ENCODE measurements around the gene DGKG. TPM values are rescaled to one million over a fixed set of nuclear protein-coding genes. Genes with fewer than 3 reads are reported as not detected.

The DGKG gene
- total RNA-seq (2014; rRNA removed; shearing (Covaris generic)), result 0.36 and 4.0 TPM in 2 replicates

- no peak for DNase-seq (ENCODE audit: low spot score)
Observed at GRCh38 chr3:186361762-186362536, at the start of gene DGKG. Gene DGKG (minus strand): TSS chr3:186362234. CDS start chr3:186320459, 41,775 bp downstream.

- DNase-seq (ENCODE audit: low spot score), result no peak
Observed at GRCh38 chr3:186411089-186411488, 49.1 kb upstream of the DGKG start.

GRCh38 chr3:186406669-186407635 lies 44.9 kb upstream of the DGKG start:
- no peak for DNase-seq (ENCODE audit: low spot score)

GRCh38 chr3:186401556-186401955 lies 39.5 kb upstream of the DGKG start:
- no peak for DNase-seq (ENCODE audit: low spot score)

DNA sequence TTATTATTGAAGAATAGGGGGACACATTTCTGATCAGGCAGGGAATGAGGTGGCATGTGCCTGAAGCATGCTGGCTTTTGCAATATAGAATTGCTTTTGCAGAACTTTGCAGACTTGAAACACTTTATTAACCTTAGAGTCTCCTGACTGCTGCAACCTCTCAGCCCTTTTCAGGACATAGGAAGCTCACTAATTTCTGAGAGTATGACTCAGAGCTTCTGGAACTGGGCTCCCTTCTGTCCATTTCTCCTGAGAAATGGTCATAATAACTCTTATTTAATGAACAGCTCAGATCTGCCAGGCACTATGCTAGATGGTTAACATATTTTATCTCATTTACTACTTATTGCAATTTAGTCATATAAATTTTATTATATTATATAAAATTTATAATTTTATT lies 38.6 kb upstream of the DGKG start:
- no peak for DNase-seq (ENCODE audit: low spot score)

- DNase-seq (ENCODE audit: low spot score), result no peak
Observed at GRCh38 chr3:186400026-186400425, 38.0 kb upstream of the DGKG start.

- no peak for DNase-seq (ENCODE audit: low spot score)
Observed at GRCh38 chr3:186394566-186395217, 32.7 kb upstream of the DGKG start.

GRCh38 chr3:186386883-186387560 lies 25.0 kb upstream of the DGKG start:
- DNase-seq (ENCODE audit: low spot score), result no peak

DNA sequence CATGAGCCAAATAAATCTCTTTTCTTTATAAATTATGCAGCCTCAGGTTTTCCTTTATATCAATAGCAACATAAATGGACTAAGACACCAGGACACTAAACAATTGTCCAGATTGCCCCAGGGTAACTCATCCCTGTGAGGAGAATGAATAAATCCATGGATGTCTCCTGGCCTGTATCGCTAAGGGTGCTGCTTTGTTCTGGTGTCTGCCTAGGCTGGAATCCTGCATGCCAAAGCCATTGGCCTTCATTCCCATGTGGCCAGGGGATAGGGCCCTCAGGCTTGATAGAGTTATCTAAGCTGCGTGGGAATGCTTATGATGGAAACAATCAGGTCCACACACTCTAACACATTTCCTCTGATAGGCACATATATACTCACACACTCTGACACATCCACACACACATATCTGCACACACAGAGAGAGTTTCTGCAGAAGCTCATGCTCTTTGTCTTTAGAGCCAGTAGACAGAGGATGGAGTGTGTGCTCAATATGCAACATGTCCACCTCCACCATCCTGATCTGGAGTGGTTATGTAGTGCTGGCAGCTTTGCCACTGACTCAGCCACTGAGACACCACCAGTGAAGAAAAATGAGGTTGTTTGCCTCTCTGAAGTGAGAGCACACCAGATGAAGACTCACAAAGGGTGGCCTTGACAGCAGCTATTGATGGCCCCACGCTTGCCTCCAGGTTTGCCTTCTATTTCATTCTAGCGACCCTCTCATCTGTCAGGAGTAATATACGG lies 24.0 kb upstream of the DGKG start:
- DNase-seq (ENCODE audit: low spot score), result no peak

GRCh38 chr3:186383026-186383993 lies 21.3 kb upstream of the DGKG start:
- no peak for DNase-seq (ENCODE audit: low spot score)

- no peak for DNase-seq (ENCODE audit: low spot score)
Observed at GRCh38 chr3:186382217-186382885, 20.3 kb upstream of the DGKG start.

DNA sequence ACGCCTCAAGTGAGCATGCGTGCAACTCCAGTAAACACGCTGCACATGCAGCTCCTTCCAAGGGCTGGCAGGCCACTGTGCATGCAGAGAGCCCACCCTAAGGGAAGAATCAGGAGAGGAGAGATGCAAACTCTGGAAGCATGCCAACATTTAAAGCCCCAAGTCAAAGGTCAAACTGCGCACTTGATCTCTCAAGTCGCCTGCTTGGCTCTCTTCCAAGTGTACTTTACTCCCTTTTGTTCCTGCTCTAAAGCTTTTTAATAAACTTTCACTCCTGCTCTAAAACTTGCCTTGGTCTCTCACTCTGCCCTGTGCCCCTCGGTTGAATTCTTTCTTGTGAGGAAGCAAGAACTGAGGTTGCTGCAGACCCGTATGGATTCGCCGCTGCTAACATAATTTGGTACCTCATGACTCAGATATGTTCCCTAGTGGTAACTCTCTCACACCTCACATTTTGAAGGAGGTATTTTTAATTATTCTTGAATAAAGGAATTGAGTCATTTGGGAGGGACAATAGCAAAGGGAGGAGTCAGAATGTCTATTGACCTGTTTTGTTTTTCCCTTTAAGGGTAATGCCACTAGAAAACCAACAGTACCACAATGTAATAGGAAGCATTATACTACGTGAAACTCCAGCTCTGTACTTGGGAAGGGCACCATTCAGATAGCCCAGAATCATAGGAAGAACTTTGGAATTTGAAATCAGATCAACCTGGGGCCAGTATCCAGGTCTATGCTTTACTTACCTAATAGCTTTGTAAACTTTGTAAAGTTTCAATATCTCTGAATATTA lies 19.6 kb upstream of the DGKG start:
- peak; percentile 43 for DNase-seq (ENCODE audit: low spot score)

DNA sequence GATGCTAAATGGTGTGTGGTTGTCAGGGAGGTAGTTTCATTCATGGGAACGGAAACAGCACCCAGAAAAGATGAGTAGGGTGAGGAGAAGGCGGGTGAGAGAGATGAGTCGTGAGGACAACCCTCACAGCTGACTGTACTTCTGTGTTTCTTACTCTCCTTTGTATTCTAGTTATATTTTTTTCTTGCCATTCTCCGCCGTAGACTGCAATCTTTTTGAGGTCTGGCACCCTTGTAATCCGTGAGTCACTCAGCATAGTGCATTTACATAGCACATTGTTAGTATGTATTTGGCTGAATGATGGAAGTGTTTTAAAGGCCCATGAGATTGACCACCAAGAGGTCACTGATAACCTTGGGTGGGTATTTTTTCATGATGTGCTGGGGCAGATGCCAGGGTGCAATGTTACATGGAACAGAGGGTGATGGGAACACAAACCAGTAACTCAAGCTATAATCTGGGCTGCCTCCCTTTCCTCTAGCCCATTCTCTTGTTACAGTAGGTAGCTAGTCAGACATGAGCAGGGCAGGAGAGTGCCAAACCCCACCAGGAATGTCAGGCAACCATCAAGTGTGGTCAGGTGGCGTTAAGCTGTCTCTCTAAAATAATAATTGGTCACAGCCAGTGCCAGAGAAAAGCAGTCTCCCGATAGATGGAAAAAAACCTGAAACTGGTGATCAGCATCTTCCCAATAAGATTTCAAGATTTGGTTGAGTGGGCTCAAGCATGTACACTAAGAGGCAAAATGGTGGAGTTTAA lies 18.8 kb upstream of the DGKG start:
- DNase-seq (ENCODE audit: low spot score), result no peak

- no peak for DNase-seq (ENCODE audit: low spot score)
Observed at GRCh38 chr3:186375443-186375842, 13.4 kb upstream of the DGKG start.

DNA sequence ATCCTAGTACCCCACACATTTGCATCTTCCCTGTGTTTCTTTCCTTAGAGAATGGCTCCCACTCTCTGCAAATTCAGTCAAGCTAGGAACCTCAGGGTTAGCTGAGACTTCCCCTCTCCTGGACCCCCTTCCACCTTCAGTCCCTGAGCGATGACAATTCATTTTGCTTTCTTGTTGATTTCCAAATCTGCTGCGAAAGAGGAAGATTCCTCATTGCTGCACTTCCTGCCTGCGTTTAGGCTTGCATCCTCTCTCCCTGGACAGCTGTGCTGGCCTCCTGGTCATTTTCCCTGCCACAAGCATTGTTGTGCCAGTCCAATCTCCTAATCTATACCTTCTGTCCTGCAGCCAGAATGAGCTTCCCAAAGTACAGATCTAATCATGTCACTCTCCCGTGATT lies 12.3 kb upstream of the DGKG start:
- DNase-seq (ENCODE audit: low spot score), result no peak

- DNase-seq (ENCODE audit: low spot score), result no peak
Observed at GRCh38 chr3:186369217-186369616, 7.2 kb upstream of the DGKG start.

DNA sequence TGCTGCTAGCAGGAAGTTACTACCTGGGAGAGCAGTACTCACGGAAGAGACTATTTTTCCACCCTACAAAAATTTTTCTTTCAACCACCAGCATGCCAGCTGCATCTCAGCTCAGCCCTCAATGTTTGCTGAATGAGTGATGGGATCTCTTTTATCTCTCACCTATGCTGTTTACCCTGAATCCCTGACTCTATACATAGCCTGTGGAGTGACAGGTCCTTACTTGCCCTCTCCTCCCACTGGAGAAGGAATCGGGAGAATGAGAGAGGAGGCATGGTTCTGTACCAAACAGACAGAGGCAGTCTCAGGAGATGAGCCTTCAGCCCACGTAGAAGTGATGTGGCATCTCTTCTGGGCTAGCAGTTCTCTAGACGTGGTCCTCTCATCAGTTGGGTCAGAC lies 6.7 kb upstream of the DGKG start:
- DNase-seq (ENCODE audit: low spot score), result no peak

Measured in HT-29 (cell line).